H9 (cell line): ENCODE results near the gene UNC50. TPM values are rescaled to one million over a fixed set of nuclear protein-coding genes. Genes with fewer than 3 reads are reported as not detected.

Experiments used
- DNase-seq: peaks from one replicate; pipeline ENCODE4 v3.0.0-alpha.2; 2017
- H2AFZ ChIP-seq: one replicate; pipeline ENCODE4 v1.6.1; 2013; ENCODE audit warnings: mild to moderate bottlenecking, low read length, control low read depth, moderate library complexity
- H2AK5ac ChIP-seq: 2 replicates; pipeline ENCODE4 v1.6.1; 2013; ENCODE audit warnings: low read length, control low read depth, mixed read lengths; ENCODE audit not compliant: insufficient read length
- H2BK120ac ChIP-seq: one replicate; pipeline ENCODE4 v1.6.1; 2013; ENCODE audit warnings: low read depth, mild to moderate bottlenecking, low read length, control low read depth, inconsistent platforms; ENCODE audit not compliant: poor library complexity, severe bottlenecking
- H2BK12ac ChIP-seq: 2 replicates; pipeline ENCODE4 v1.6.1; 2013; ENCODE audit warnings: low read length, control low read depth, mixed read lengths, low read depth; ENCODE audit not compliant: insufficient read length
- H2BK15ac ChIP-seq: 2 replicates; pipeline ENCODE4 v1.6.1; 2013; ENCODE audit warnings: low read depth, low read length, control low read depth
- H2BK20ac ChIP-seq: one replicate; pipeline ENCODE4 v1.6.1; 2013; ENCODE audit warnings: low read depth, mild to moderate bottlenecking, low read length, control low read depth, inconsistent platforms; ENCODE audit not compliant: poor library complexity, severe bottlenecking
- H2BK5ac ChIP-seq: 2 replicates; pipeline ENCODE4 v1.6.1; 2013; ENCODE audit warnings: low read length, control low read depth, mixed read lengths; ENCODE audit not compliant: insufficient read length
- H3K14ac ChIP-seq: 2 replicates; pipeline ENCODE4 v1.6.1; 2013; ENCODE audit warnings: low read length, control low read depth; ENCODE audit not compliant: insufficient read depth
- H3K18ac ChIP-seq: 2 replicates; pipeline ENCODE4 v1.6.1; 2013; ENCODE audit warnings: low read depth, mild to moderate bottlenecking, mixed read lengths, low read length, control low read depth; ENCODE audit not compliant: insufficient read length
- H3K23ac ChIP-seq: 2 replicates; pipeline ENCODE4 v1.6.1; 2013; ENCODE audit warnings: low read length, control low read depth, mixed read lengths, low read depth; ENCODE audit not compliant: insufficient read length
- H3K23me2 ChIP-seq: 2 replicates; pipeline ENCODE4 v1.6.1; 2013; ENCODE audit warnings: low read depth, mild to moderate bottlenecking, mixed read lengths, low read length, control low read depth; ENCODE audit not compliant: insufficient read length, poor library complexity, severe bottlenecking
- H3K27ac ChIP-seq: 2 replicates; pipeline ENCODE4 v1.5.1; 2013; ENCODE audit warnings: low read length, control low read depth, mixed read lengths, low read depth; ENCODE audit not compliant: insufficient read length
- H3K27me3 ChIP-seq: 2 replicates; pipeline ENCODE4 v1.6.1; 2013; ENCODE audit warnings: low read length, control low read depth, inconsistent platforms; ENCODE audit not compliant: insufficient read depth
- H3K4ac ChIP-seq: 2 replicates; pipeline ENCODE4 v1.6.1; 2013; ENCODE audit warnings: low read depth, mild to moderate bottlenecking, control low read depth, inconsistent platforms, low read length, moderate library complexity
- H3K4me1 ChIP-seq: 2 replicates; pipeline ENCODE4 v1.6.1; 2013; ENCODE audit warnings: low read length, control low read depth, inconsistent platforms; ENCODE audit not compliant: insufficient read depth
- H3K4me2 ChIP-seq: 2 replicates; pipeline ENCODE4 v1.6.1; 2013; ENCODE audit warnings: low read length, control low read depth, mixed read lengths; ENCODE audit not compliant: insufficient read length, insufficient read depth
- H3K56ac ChIP-seq: 2 replicates; pipeline ENCODE4 v1.6.1; 2013; ENCODE audit warnings: low read depth, mild to moderate bottlenecking, mixed read lengths, low read length, control low read depth; ENCODE audit not compliant: insufficient read length
- H3K79me1 ChIP-seq: 2 replicates; pipeline ENCODE4 v1.6.1; 2013; ENCODE audit warnings: low read depth, mild to moderate bottlenecking, moderate library complexity, low read length, control low read depth, inconsistent platforms; ENCODE audit not compliant: insufficient read depth, poor library complexity, severe bottlenecking
- H3K79me2 ChIP-seq: 2 replicates; pipeline ENCODE4 v1.6.1; 2013; ENCODE audit warnings: low read length, control low read depth, inconsistent platforms; ENCODE audit not compliant: insufficient read depth
- H3K9ac ChIP-seq: 2 replicates; pipeline ENCODE4 v1.6.1; 2013; ENCODE audit warnings: low read length, control low read depth, mixed read lengths; ENCODE audit not compliant: insufficient read length; ENCODE audit errors: extremely low read depth
- H3K9me3 ChIP-seq: one replicate; pipeline ENCODE4 v1.6.1; 2013; ENCODE audit warnings: low read depth, low read length, inconsistent platforms; ENCODE audit not compliant: control insufficient read depth
- H3T11ph ChIP-seq: one replicate; pipeline ENCODE4 v1.6.1; 2013; ENCODE audit warnings: mild to moderate bottlenecking, low read length, control low read depth, inconsistent platforms
- H4K20me1 ChIP-seq: one replicate; pipeline ENCODE4 v1.6.1; 2013; ENCODE audit not compliant: control insufficient read depth, insufficient read length, insufficient read depth
- H4K5ac ChIP-seq: 2 replicates; pipeline ENCODE4 v1.6.1; 2013; ENCODE audit warnings: low read depth, mild to moderate bottlenecking, mixed read lengths, low read length, control low read depth; ENCODE audit not compliant: insufficient read length
- H4K8ac ChIP-seq: replicated peaks from 2 replicates; pipeline ENCODE4 v1.6.1; 2013; ENCODE audit warnings: low read length, control low read depth, mixed read lengths, low read depth; ENCODE audit not compliant: insufficient read length
- H4K91ac ChIP-seq: 2 replicates; pipeline ENCODE4 v1.6.1; 2013; ENCODE audit warnings: low read depth, mild to moderate bottlenecking, moderate library complexity, mixed read lengths, low read length, control low read depth; ENCODE audit not compliant: insufficient read length
- H3K27ac Mint-ChIP-seq, 3 experiments: 2 replicates in 2 of 3; 3 replicates in 1 of 3; pipeline ENCODE4 v1.8.0; 2020 to 2021; ENCODE audit warnings: mixed read lengths in 3 of 3, mild to moderate bottlenecking in 1 of 3, moderate library complexity in 1 of 3
- H3K27me3 Mint-ChIP-seq: 2 replicates; pipeline ENCODE4 v1.8.0; 2021; ENCODE audit warnings: low read depth, mild to moderate bottlenecking, moderate library complexity, mixed read lengths
- H3K36me3 Mint-ChIP-seq, 3 experiments: 2 replicates in 2 of 3; 3 replicates in 1 of 3; pipeline ENCODE4 v1.8.0; 2020 to 2021; ENCODE audit warnings: low read depth in 3 of 3, mixed read lengths in 3 of 3; ENCODE audit not compliant: insufficient read depth in 1 of 3
- H3K4me1 Mint-ChIP-seq, 2 experiments: 2 replicates each; pipeline ENCODE4 v1.8.0; 2020; ENCODE audit warnings: mixed read lengths in 2 of 2
- H3K4me3 Mint-ChIP-seq, 2 experiments: 2 replicates in 1 of 2; 3 replicates in 1 of 2; pipeline ENCODE4 v1.8.0; 2020 to 2021; ENCODE audit warnings: mild to moderate bottlenecking in 2 of 2, mixed read lengths in 2 of 2, moderate library complexity in 1 of 2
- H3K9me3 Mint-ChIP-seq, 2 experiments: 2 replicates in 1 of 2; 3 replicates in 1 of 2; pipeline ENCODE4 v1.8.0; 2020; ENCODE audit warnings: mild to moderate bottlenecking in 2 of 2, mixed read lengths in 2 of 2, moderate library complexity in 1 of 2
- CTCF ChIP-seq: fragments of 200-600 bp; sonication (generic); conservative IDR thresholded peaks from 3 replicates; pipeline ENCODE4 v1.8.0; 2021; ENCODE audit warnings: antibody characterized with exemption, mild to moderate bottlenecking
- WGBS: extraction: QIAGEN DNeasy Blood & Tissue Kit; methylation state at CpG from one replicate; pipeline ENCODE4 v1.1.7; 2013; ENCODE audit warnings: missing lambda C conversion rate, low lambda C conversion rate, mixed read lengths; ENCODE audit not compliant: insufficient read length; ENCODE audit errors: extremely low coverage; 5-methylcytosine and 5-hydroxymethylcytosine counted together
- total RNA-seq: library from RNA; stranded (reverse); gene quantifications from 2 replicates; pipeline ENCODE4 v1.2.1, GENCODE V29; 2021

UNC50 gene
- total RNA-seq, 1 experiment from 2014 or later = 35.4 TPM

GRCh38 chr2:98565286-98565860, 43.0 kb upstream of the UNC50 start:
- WGBS = no CpG with 5 or more reads among the region's 9 CpGs
- Histone ChIP-seq H3K79me1 (no peaks in the 10 kb centered on the region), H2AFZ (no peak overlapping the region), H3K79me2 (no peaks in the 10 kb centered on the region), H4K5ac (no peak overlapping the region), H3K27ac (no peak overlapping the region), H3K4me2 (no peak overlapping the region), H3K27me3 (no peaks in the 10 kb centered on the region), H2BK20ac (no peak overlapping the region), H4K8ac (no peak overlapping the region), H3K4ac (no peak overlapping the region), H3K23me2 (no peaks in the 10 kb centered on the region), H4K20me1 (no peaks in the 10 kb centered on the region), H3K18ac (no peak overlapping the region), H2BK15ac (no peak overlapping the region), H3K23ac (no peak overlapping the region), H4K91ac (no peak overlapping the region), H3K14ac (no peak overlapping the region), H2BK120ac (no peak overlapping the region), H2AK5ac (no peak overlapping the region), H2BK5ac (no peak overlapping the region), H3T11ph (no peak overlapping the region), H3K4me1 (no peaks in the 10 kb centered on the region), H3K56ac (no peak overlapping the region), H2BK12ac (no peak overlapping the region), H3K9me3 (no peaks in the 10 kb centered on the region), H3K9ac (no peak overlapping the region)
- DNase-seq = no peak
- no peak overlapping the region; a peak in 1 of 7 replicates for H3K27ac Mint-ChIP-seq
- H3K27me3 Mint-ChIP-seq = peaks cover 2% of the 10 kb centered on the region
- H3K9me3 Mint-ChIP-seq = no peaks in the 10 kb centered on the region; a peak in 1 of 5 replicates
- H3K4me3 Mint-ChIP-seq = no peak overlapping the region
- no peak for TF ChIP-seq CTCF
- peaks cover 19 to 84% (median 53%) of the 10 kb centered on the region in 3 experiments; a peak in 6 of 7 replicates for H3K36me3 Mint-ChIP-seq
- H3K4me1 Mint-ChIP-seq = no peaks in the 10 kb centered on the region
